GM18951 (cell line): ENCODE data around the gene ZNF277.
A peak's percentile ranks its signal among the peaks of the same experiment; 100 is the strongest.

Experiments
- POLR2A ChIP-seq: IDR thresholded peaks from 4 replicates; pipeline ENCODE4 v1.6.1; 2011; ENCODE audit warnings: mild to moderate bottlenecking; ENCODE audit not compliant: insufficient read length, insufficient read depth; ENCODE audit errors: extremely low read depth
- in situ Hi-C: fragments of 300-500 bp; cut with MboI; formaldehyde crosslinking; loops from one replicate; pipeline ENCODE4 v1.12.0; 2022; ENCODE audit warnings: low sequenced_read_pairs, mixed read lengths, inconsistent platforms; ENCODE audit not compliant: unreplicated experiment

ZNF277 gene, protein sequence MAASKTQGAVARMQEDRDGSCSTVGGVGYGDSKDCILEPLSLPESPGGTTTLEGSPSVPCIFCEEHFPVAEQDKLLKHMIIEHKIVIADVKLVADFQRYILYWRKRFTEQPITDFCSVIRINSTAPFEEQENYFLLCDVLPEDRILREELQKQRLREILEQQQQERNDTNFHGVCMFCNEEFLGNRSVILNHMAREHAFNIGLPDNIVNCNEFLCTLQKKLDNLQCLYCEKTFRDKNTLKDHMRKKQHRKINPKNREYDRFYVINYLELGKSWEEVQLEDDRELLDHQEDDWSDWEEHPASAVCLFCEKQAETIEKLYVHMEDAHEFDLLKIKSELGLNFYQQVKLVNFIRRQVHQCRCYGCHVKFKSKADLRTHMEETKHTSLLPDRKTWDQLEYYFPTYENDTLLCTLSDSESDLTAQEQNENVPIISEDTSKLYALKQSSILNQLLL

DNA sequence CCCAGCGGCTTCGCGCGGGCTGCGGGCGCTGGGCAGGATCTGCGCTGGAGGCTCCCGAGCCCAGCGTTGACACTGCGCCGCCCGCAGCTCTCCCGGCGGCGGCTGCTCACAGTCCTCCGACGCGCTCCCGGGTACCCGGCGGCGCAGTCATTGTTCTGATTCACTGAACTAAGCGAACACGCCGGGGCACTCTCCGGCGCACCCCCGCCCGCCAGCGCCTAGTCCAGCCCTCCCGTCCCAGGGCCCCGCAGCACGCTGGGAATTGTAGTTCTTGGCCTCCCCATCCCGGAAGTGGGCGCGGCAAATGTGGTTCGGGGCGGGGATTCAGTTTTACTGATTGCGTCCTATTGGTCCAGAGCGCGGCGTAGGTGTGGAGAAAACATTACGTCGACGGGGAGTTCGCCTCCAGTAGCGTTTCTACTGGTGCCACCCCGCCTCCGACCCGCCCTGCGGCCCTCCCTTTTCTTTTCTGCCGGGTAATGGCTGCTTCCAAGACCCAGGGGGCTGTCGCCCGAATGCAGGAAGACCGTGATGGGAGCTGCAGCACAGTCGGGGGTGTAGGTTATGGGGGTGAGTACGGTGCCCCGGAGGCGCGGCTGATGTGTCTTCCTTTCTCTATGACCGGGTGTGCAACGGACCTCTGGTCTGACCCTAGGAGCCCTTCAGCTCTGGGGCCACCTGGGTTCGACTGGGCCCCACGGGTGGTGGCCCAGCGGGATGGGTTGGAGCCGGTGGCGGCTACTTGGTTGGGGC is at the start of gene ZNF277, which contains the start of gene DOCK4:
ZNF277 (plus strand) TSS at position 458 of the 753 bp plus-strand sequence; CDS start at position 480, 22 bp downstream.
DOCK4 (minus strand) TSS at position 162 of the 753 bp plus-strand sequence. CDS start 261 bp downstream, outside the sequence.
- peak; percentile 55 for TF ChIP-seq POLR2A
- in situ Hi-C loops: no loop called here

DNA sequence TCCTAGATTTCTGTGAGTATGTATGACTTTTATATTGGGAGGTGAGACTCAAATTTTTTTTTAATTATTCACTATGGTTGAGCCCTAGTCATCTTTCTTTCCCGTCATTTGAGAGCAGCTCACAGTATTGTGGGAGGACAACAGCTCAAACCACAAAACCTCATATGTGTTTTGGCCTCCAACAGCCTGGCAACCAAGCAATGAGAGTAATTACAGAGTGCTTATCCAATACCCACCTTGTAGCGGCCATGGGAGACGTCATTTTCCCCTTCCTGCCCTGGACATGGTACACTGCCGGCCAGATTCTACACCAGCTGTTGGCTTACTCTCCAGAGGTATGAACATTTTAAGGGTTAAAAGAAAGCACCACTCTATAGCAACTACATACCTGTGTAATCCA is 49.4 kb upstream of the ZNF277 start:
- in situ Hi-C loops: no loop called here
- TF ChIP-seq POLR2A: no peak

DNA sequence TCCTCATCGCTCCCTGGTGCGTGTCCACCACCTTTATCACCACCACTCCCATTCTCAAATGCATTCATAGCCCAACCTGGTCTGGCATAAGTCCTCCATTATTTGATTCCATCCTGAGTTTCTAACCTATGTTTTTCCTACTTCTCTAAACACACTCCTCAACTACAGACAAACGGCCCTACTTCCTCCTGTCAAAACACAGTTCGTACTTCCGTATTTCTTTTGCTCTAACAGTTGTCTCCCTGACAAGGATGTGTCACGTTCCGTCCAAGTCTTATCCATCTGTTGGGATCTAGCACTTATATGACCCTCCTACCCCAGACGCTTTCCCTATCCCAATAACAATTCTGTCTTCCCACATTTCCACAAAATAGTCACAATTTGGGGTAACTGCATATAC is 47.1 kb upstream of the ZNF277 start:
- in situ Hi-C loops: no loop called here

DNA sequence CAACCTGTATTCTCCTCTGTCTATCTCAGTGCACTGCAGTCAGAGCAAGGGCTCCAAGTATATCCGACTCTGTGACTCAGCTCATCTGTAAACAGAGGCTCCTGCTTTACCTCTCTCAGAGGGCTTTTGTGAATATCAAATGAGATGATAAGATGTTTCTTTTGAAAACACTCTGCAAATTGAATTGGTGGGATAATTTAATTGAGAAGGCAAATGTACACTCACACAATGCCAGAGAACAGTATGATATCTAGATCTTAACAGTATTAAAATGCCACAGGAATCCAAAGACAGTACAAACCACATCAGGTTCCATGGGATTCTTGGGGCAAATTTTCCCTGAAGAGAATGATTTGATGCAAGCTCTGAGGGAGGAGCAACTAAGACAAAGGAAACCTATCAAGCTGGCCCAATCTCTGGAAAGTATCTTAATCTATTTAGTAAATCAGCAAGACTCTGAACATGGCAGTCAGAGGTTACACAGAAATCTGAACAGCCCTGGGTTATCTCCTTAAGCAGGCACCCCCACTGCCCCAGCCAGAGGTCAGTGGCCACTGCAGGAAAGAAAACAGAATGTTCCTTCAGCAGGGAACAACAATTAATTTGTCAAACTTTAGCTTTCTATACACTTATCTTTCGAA is 46.2 kb upstream of the ZNF277 start:
- in situ Hi-C loops: no loop called here
- TF ChIP-seq POLR2A: no peak

More for the DNA sequence above, 47.1 kb upstream of the ZNF277 start:
- TF ChIP-seq POLR2A: no peak

DNA sequence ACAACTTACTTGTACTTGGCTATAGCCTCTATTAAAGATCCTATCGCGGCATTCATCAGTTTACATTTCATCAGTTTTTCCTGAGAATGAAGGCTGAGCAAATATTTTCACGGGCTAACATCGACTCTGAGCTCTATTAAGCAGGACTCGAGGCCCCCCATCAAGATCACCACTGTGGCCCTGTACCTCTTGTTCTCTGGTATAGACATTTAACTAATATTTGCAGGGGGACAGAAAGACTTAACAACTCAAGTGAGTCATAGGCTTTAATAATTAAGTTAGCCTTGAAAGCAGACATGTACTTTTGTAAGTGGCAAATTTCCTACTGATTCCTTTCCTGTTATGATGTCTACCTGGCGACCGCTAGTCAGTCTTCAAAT is 45.7 kb upstream of the ZNF277 start:
- TF ChIP-seq POLR2A: no peak
- in situ Hi-C loops: no loop called here

DNA sequence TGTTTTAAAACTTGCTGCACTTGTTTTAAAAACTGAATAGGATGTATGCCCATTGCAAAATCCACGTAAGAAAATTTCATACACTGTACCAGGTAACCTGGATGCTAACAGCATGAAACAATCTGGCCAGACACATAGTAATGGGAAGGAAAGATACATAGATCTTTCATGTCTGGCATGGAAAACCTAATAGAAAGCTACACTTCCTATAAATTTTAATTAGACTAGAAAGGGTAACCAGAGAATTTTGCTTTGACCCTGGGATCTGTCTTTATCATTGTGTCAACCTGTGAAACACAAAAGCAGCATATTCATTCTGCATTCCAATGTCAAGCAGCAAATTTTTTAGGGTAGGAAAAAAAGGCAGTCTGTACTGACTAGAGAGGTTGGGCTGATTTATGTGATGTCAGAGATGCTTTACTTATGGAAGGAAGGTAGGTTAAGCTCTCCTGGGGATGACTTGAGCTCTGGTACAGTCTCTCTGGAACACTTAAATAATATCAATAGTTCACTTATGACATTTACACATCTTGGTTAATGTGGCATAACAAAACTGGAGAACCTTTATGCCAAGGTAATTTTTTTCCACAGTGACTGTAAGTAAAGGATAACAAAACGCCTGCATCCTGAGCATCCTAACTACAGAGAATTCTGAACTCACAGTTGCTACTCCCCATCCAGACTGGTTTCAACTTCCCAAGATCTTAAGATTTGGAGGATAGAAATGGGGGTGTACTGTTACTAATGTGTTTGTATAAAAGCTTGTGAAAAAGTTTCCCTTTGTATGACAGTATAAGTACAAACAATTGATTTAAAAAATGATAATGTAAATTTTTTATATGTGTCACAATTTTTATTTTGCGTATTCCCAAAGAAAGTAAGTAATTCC is 45.0 kb upstream of the ZNF277 start:
- in situ Hi-C loops: no loop called here
- TF ChIP-seq POLR2A: no peak

DNA sequence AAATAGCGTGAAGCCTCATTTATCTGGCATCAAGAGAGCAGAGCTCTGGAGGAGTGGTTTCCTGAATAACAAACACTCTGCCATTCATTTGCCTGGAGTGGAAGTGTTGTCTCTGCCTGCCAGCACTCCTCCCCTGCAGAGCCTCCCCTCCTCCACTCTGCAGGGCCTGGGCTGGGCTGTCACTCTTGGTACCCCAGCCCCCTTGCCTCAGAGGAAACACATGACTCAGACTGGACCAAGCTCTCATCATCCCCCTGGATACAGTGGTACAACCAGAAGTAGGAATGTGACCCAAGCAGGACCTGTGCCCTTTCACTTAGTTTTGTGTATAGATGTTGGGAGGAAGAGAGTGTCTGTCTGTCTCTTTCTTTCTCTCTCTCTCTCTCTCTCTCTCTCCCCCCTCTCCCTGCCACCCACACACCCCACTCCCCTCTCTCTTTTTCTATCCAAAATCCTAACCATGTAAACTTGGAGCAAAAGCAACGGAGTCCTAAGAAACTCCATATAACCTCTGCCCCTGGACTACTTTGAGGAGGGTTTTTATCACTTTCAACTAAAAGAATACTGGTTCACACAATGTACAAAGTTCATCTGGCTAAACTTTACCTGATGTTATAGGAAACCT is 44.2 kb upstream of the ZNF277 start:
- TF ChIP-seq POLR2A: no peak
- in situ Hi-C loops: no loop called here

DNA sequence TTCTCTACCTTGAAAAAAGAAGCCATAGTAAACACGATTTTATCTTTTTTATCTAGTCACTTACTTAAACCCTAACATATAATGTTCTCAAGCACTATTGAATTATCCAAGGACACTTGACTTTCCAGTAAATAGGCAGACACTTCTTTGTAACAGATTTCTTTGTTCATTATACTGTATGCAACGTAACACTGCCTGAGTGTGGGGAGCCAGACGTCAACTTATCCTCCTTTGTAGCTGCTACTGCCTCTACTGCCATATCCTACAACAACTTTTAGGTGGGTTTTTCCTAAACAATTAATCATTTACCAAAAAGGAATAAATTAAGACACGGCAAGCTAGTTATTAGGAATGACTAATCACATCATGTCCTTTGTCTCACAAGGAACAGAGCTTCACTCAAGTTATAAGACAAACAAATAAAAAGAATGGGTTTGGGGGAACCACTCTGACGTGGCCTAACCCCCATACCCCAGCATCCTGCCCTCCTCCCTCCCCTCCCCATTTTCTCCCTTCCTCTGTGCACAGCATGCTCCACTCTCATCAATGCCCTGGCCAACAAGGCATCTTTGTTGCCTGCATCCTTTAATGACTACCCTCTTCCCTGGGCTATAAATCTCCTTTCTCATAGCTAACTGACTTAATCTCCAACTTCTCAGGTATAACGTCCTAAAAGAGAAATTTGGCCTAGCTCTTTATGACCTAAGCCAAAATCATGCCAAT is 43.5 kb upstream of the ZNF277 start:
- in situ Hi-C loops: no loop called here
- TF ChIP-seq POLR2A: no peak

DNA sequence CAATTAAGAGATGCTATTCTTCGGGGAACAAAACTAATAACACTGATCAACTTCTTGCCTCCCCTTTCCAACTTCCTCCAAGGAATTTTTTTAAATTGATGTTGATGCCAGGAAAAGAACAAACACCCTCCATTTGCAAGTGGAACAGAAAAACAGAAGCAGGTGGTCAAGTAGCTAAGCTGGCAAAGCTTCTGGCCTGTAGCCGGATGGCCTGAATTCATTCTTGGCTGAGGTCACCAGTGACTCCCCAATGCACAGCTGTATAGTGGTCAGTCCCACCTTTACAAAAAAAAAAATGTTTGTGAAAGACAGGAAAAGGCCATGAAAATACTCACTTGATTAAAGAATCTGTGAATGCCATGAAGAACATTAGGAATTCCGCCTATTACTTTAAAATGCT is 39.3 kb upstream of the ZNF277 start:
- TF ChIP-seq POLR2A: no peak
- in situ Hi-C loops: no loop called here

DNA sequence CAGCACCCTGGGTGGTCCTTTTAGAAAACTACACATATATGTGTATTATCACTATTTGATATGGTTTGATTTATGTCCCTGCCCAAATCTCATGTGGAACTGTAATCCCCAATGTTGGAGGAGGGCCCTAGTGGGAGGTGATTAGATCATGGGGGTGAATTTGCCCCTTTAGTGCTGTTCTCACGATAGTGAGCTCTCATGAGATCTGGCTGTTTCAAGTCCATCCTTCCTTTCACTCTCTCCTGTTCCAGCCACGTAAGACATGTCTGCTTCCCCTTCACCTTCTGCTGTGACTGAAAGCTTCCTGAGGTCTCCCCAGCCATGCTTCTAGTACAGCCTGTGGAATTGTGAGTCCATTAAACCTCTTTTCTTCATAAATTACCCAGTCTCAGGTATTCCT is 37.6 kb upstream of the ZNF277 start:
- TF ChIP-seq POLR2A: no peak
- in situ Hi-C loops: no loop called here

DNA sequence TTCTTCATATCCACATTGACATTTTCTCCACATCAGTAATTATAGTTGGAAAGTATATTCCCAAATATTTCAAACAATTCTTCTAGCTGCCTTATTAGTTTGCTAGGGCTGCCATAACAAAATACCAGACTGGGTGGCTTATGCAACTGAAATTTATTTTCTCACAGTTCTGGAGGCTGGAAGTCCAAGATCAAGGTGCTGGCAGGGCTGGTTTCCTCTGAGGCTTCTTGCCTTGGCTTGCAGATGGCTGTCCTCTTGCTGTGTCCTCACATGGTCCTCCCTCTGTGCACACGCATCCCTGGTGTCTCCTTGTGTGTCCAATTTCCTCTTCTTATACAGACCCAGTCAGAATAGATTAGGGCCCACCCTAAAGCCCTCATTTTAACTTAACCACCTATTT is 34.8 kb upstream of the ZNF277 start:
- no peak for TF ChIP-seq POLR2A
- in situ Hi-C loops: no loop called here

DNA sequence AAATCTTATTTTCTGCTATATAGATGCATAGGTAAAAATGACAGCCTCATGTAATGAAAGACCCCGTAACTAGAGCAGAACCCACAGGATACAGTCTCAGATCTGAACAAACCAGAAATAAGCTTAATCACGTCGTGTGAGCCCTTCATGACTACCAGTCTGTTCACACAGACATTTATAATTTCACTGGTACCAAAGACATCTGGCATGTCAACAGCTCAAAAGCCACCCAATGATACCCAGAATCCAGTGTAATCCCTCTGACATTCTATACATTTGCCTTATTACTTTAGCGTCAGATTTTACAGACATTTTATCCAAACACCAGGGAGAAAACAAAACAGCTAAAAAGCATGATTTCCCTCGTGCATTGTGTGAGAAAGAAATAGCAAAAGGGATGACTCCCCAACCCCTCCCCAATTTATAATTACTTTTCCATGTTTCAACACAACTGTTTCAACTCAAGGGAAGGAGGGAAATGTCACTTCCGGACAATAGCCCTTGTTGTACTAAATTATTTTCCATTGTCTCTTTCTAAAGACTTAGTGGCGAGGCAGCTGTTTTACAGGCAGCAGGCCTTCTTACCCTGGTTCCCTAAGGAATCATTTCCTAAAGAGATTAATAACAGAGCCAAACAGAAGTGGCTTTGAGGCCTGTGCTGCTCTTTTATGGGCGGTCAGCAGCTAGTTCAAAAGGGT is 33.5 kb upstream of the ZNF277 start:
- no peak for TF ChIP-seq POLR2A
- in situ Hi-C loops: no loop called here
